K562 (cell line): ENCODE results near the gene LRRC7. TPM values are rescaled to one million over a fixed set of nuclear protein-coding genes. Genes with fewer than 3 reads are reported as not detected.

Source experiments
- ATAC-seq: fragments of 200-7000 bp; cut with Tn5 transposase; 3 replicates; pipeline ENCODE4 v1.9.1; 2020; ENCODE audit warnings: moderate library complexity
- BruUV-seq: library from RNA; stranded (reverse); fragments of 400-500 nt; replicated peaks from 2 replicates; lab custom pipeline; 2021; lab: Mats Ljungman, UMichigan
- CTCF ChIA-PET: fragments of 300-600 bp; formaldehyde crosslinking; extraction: SDS; loops from one replicate; lab custom pipeline; 2021; ENCODE audit warnings: low intra/inter-chr PET ratio; lab: Yijun Ruan, JAX
- POLR2A ChIA-PET: fragments of 300-600, 350-650 bp; sonication (Branson Sonifier 250); formaldehyde crosslinking; extraction: SDS; loops from one replicate; lab custom pipeline; 2021; ENCODE audit warnings: antibody characterized with exemption, inconsistent platforms; lab: Yijun Ruan, JAX
- DNase-seq, 4 experiments: peaks; one replicate each; pipeline versions ENCODE4 v3.0.0 to v3.0.0-alpha.2; 2011 to 2018; ENCODE audit warnings: low spot score in 3 of 4, mixed read lengths in 3 of 4; ENCODE audit errors: extremely low read depth in 1 of 4
- FAIRE-seq: peaks from 2 replicates; lab custom pipeline; 2011; peaks lifted over from hg19 to GRCh38; lab: Jason Lieb, UNC
- H2AFZ ChIP-seq: 2 replicates; pipeline ENCODE4 v1.6.0; 2011; ENCODE audit warnings: low read depth, low read length, control low read depth, inconsistent platforms
- H3K27ac ChIP-seq: fragments of 200-600 bp; 3 replicates; pipeline ENCODE4 v1.8.0; 2011; ENCODE audit warnings: low read depth, mild to moderate bottlenecking, control low read depth, inconsistent platforms, low read length, moderate library complexity, mixed read lengths; ENCODE audit errors: extremely low read depth
- H3K27me3 ChIP-seq, 2 experiments: fragments of 300-600 bp in 1 of 2; 2 replicates in 1 of 2; 3 replicates in 1 of 2; pipeline versions ENCODE4 v1.6.0 to v1.8.0; 2011; ENCODE audit warnings: inconsistent platforms in 2 of 2, low read length in 2 of 2, mild to moderate bottlenecking in 1 of 2, mixed read lengths in 1 of 2, moderate library complexity in 1 of 2; ENCODE audit not compliant: control insufficient read depth in 2 of 2, insufficient read depth in 2 of 2
- H3K36me3 ChIP-seq: fragments of 300-600 bp; 3 replicates; pipeline ENCODE4 v1.8.0; 2011; ENCODE audit warnings: mild to moderate bottlenecking, low read length, inconsistent platforms; ENCODE audit not compliant: control insufficient read depth, insufficient read depth
- H3K4me1 ChIP-seq, 2 experiments: fragments of 200-600 bp in 1 of 2; replicated peaks in 1 of 2; 2 replicates in 1 of 2; 3 replicates in 1 of 2; pipeline versions ENCODE4 v1.5.1 to v1.8.0; 2011; ENCODE audit warnings: inconsistent platforms in 2 of 2, low read length in 2 of 2, mild to moderate bottlenecking in 1 of 2, mixed read lengths in 1 of 2, moderate library complexity in 1 of 2; ENCODE audit not compliant: control insufficient read depth in 2 of 2, insufficient read depth in 2 of 2
- H3K4me2 ChIP-seq: 2 replicates; pipeline ENCODE4 v1.6.1; 2011; ENCODE audit warnings: low read length, control low read depth, inconsistent platforms, mixed read lengths; ENCODE audit not compliant: insufficient read depth
- H3K4me3 ChIP-seq: fragments of 200-600 bp; sonication (generic), shearing (Covaris generic); 2 replicates; pipeline ENCODE4 v1.5.1; 2016; ENCODE audit warnings: control low read depth, inconsistent platforms
- H3K79me2 ChIP-seq: fragments of 200-600 bp; 3 replicates; pipeline ENCODE4 v1.8.0; 2011; ENCODE audit warnings: low read length, inconsistent platforms; ENCODE audit not compliant: control insufficient read depth, insufficient read depth
- H3K9ac ChIP-seq, 2 experiments: 2 replicates each; pipeline versions ENCODE4 v1.6.0 to v1.6.1; 2011; ENCODE audit warnings: low read depth in 2 of 2, low read length in 2 of 2, control low read depth in 1 of 2, inconsistent platforms in 1 of 2, mild to moderate bottlenecking in 1 of 2, mixed read lengths in 1 of 2; ENCODE audit not compliant: insufficient read depth in 1 of 2
- H3K9me1 ChIP-seq: one replicate; pipeline ENCODE4 v1.6.0; 2011; ENCODE audit warnings: inconsistent platforms, mild to moderate bottlenecking, low read length, moderate library complexity; ENCODE audit not compliant: control insufficient read depth, insufficient read depth
- H3K9me3 ChIP-seq: replicated peaks from 2 replicates; pipeline ENCODE4 v1.5.1; 2011; ENCODE audit warnings: low read depth, low read length, inconsistent platforms; ENCODE audit not compliant: control insufficient read depth, insufficient read depth
- H4K20me1 ChIP-seq: replicated peaks from 2 replicates; pipeline ENCODE4 v1.6.1; 2011; ENCODE audit warnings: low read length, inconsistent platforms, mixed read lengths; ENCODE audit not compliant: control insufficient read depth, insufficient read depth
- BRD4 ChIP-seq: fragments of 200-600 bp; sonication (generic); IDR thresholded peaks from 2 replicates; pipeline ENCODE4 v1.6.1; 2017; ENCODE audit warnings: inconsistent platforms
- EWSR1 ChIP-seq: fragments of 450-650 bp; IDR thresholded peaks from 2 replicates; pipeline ENCODE4 v1.6.1; 2018; ENCODE audit warnings: borderline replicate concordance, mild to moderate bottlenecking, low read depth, moderate library complexity; ENCODE audit not compliant: partially characterized antibody
- FOXJ3 ChIP-seq: sonication (generic); formaldehyde crosslinking; IDR thresholded peaks from 2 replicates; pipeline ENCODE4 v1.4.0; 2020; ENCODE audit warnings: mild to moderate bottlenecking, missing genetic modification reagents
- GATA2 ChIP-seq: sonication (generic); formaldehyde crosslinking; IDR thresholded peaks from 2 replicates; pipeline ENCODE4 v1.4.0; 2020; ENCODE audit warnings: mild to moderate bottlenecking, missing genetic modification reagents
- GTF2E2 ChIP-seq: fragments of 200-800 bp; sonication (Bioruptor generic); IDR thresholded peaks from 2 replicates; pipeline ENCODE4 v1.6.1; 2016; ENCODE audit warnings: missing genetic modification characterization, missing compliant biosample characterization
- KDM5B ChIP-seq: fragments of 200-600 bp; sonication (generic); IDR thresholded peaks from 2 replicates; pipeline ENCODE4 v1.6.1; 2012; ENCODE audit warnings: low read depth, mild to moderate bottlenecking, moderate library complexity, low read length, control low read depth, inconsistent platforms; ENCODE audit not compliant: insufficient replicate concordance
- NFXL1 ChIP-seq: fragments of 450-650 bp; formaldehyde crosslinking; IDR thresholded peaks from 2 replicates; pipeline ENCODE4 v1.4.0; 2021; ENCODE audit warnings: mild to moderate bottlenecking
- PHB2 ChIP-seq: fragments of 450-650 bp; IDR thresholded peaks from 2 replicates; pipeline ENCODE4 v1.6.1; 2017; ENCODE audit warnings: low read depth
- SP2 ChIP-seq: IDR thresholded peaks from 2 replicates; pipeline ENCODE4 v1.6.1; 2011; ENCODE audit warnings: mild to moderate bottlenecking, low read depth, low read length, moderate library complexity; ENCODE audit not compliant: poor library complexity, severe bottlenecking; ENCODE audit errors: extremely low read depth
- SREBF1 ChIP-seq: fragments of 150-350 bp; IDR thresholded peaks from 2 replicates; pipeline ENCODE4 v1.6.1; 2014; ENCODE audit warnings: antibody characterized with exemption, low read depth, low read length, borderline replicate concordance
- STAT5B ChIP-seq: fragments of 250-450 bp; sonication (Bioruptor Pico); IDR thresholded peaks from 2 replicates; pipeline ENCODE4 v1.8.0; 2021; ENCODE audit warnings: mild to moderate bottlenecking, inconsistent platforms
- ZFPM2 ChIP-seq: fragments of 250-450 bp; sonication (Bioruptor Pico); IDR thresholded peaks from 2 replicates; pipeline ENCODE4 v1.5.1; 2022; ENCODE audit warnings: mild to moderate bottlenecking
- WGBS: fragments of 100-300 bp; shearing (Covaris generic); methylation state at CpG from one replicate; pipeline ENCODE4 v1.1.6; 2016; ENCODE audit warnings: low coverage, mixed read lengths; ENCODE audit not compliant: insufficient coverage; ENCODE audit errors: missing lambda C conversion rate; 5-methylcytosine and 5-hydroxymethylcytosine counted together
- in situ Hi-C: fragments of 300-500 bp; cut with MboI; formaldehyde crosslinking; loops from 4 replicates; pipeline ENCODE4 v1.15.0; 2018; ENCODE audit warnings: inconsistent platforms, mixed read lengths
- intact Hi-C: fragments of 100-400 bp; cut with micrococcal nuclease; formaldehyde crosslinking; loops from 2 replicates; pipeline ENCODE4 v1.14.2; 2022
- polyA plus RNA-seq, 8 experiments: library from polyadenylated mRNA; depleted of rRNA in 4 of 8; stranded (reverse) in 5 of 8; unstranded in 3 of 8; fragments of >200 nt; fragmentation: Nextera tagmentation in 2 of 8; fragmentation: Illumina TruSeq in 1 of 8; extraction: Ambion mirVana in 2 of 8; extraction: Trizol in 1 of 8; gene quantifications; 2 replicates each; pipeline versions ENCODE4 v1.2.1 to v1.2.3, GENCODE V29; 2011 to 2014; ENCODE audit warnings: inconsistent platforms in 1 of 8, missing spikeins in 1 of 8
- total RNA-seq, 7 experiments: library from RNA; depleted of rRNA in 6 of 7; stranded (reverse); fragments of >200 nt in 6 of 7; fragmentation: Illumina TruSeq in 2 of 7; extraction: Trizol in 2 of 7; gene quantifications; 2 replicates each; pipeline versions ENCODE4 v1.2.1 to v1.2.3, GENCODE V29; 2011 to 2021; ENCODE audit warnings: low replicate concordance in 1 of 7
- TF ChIP-seq, protein P1 (sequence below), 2 experiments: fragments of 250-450 bp in 1 of 2; fragments of 450-650 bp in 1 of 2; sonication (Bioruptor Pico) in 1 of 2; IDR thresholded peaks; 2 replicates each; pipeline versions ENCODE4 v1.6.1 to v1.8.0; 2016 to 2021; ENCODE audit warnings: mild to moderate bottlenecking in 2 of 2, moderate library complexity in 2 of 2, missing compliant biosample characterization in 1 of 2, missing genetic modification characterization in 1 of 2
- TF ChIP-seq, protein P2 (sequence below): sonication (generic); formaldehyde crosslinking; IDR thresholded peaks from 2 replicates; pipeline ENCODE4 v1.9.0; 2022; ENCODE audit warnings: mild to moderate bottlenecking, missing genetic modification reagents
- TF ChIP-seq, protein P3 (sequence below): fragments of 200-800 bp; sonication (Bioruptor generic); IDR thresholded peaks from 2 replicates; pipeline ENCODE4 v1.6.1; 2017; ENCODE audit warnings: missing genetic modification characterization, missing compliant biosample characterization

Gene LRRC7
- total and polyA plus RNA-seq, 9 of the 15 experiments (the other 6 are each of a cell fraction or from before 2014, with no cell fraction given), result 0.09 to 0.94 (median 0.49) TPM

- no peak for FAIRE-seq
- no peaks in the 10 kb centered on the region for H3K36me3 ChIP-seq
- no peaks in the 10 kb centered on the region for H3K9me3 ChIP-seq
- H3K4me3 ChIP-seq, result no peak overlapping the region
- WGBS, result 0% methylated on average over 1 of the region's 1 CpG
- BruUV-seq, result no TSS peak
- no peaks in the 10 kb centered on the region for H3K9me1 ChIP-seq
- H3K27ac ChIP-seq, result no peak overlapping the region
- H4K20me1 ChIP-seq, result no peaks in the 10 kb centered on the region
- H3K27me3 ChIP-seq, result no peaks in the 10 kb centered on the region
- no peaks in the 10 kb centered on the region; a peak in 1 of 5 replicates for H3K4me1 ChIP-seq
- no peak overlapping the region for H3K9ac ChIP-seq
- intact Hi-C loops (loop anchor here (10.0 kb wide), 1 partner anchor 184 kb away; no protein-coding TSS in a partner anchor), in situ Hi-C loops (no loop called here)
- H2AFZ ChIP-seq, result no peak overlapping the region
- ChIA-PET CTCF (no interaction called here), POLR2A (no interaction called here)
- H3K79me2 ChIP-seq, result no peaks in the 10 kb centered on the region
- DNase-seq, result no peak
- no peak overlapping the region for H3K4me2 ChIP-seq
- ATAC-seq, result no peak
- TF ChIP-seq GTF2E2 (tag) (no peak), SREBF1 (no peak), KDM5B (no peak), SP2 (no peak), NFXL1 (CRISPR knock-in tag) (no peak), FOXJ3 (CRISPR knock-in tag) (no peak), PHB2 (no peak), STAT5B (CRISPR knock-in tag) (no peak), ZFPM2 (no peak), GATA2 (CRISPR knock-in tag) (no peak), EWSR1 (no peak), BRD4 (no peak)
- TF ChIP-seq, protein P1, sequence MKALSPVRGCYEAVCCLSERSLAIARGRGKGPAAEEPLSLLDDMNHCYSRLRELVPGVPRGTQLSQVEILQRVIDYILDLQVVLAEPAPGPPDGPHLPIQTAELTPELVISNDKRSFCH (CRISPR knock-in tag; IDR thresholded peaks at IDR 0.05), result no peak
- TF ChIP-seq, protein P1 (tag; IDR thresholded peaks at IDR 0.05), result no peak
- TF ChIP-seq, protein P2, sequence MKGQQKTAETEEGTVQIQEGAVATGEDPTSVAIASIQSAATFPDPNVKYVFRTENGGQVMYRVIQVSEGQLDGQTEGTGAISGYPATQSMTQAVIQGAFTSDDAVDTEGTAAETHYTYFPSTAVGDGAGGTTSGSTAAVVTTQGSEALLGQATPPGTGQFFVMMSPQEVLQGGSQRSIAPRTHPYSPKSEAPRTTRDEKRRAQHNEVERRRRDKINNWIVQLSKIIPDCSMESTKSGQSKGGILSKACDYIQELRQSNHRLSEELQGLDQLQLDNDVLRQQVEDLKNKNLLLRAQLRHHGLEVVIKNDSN (CRISPR knock-in tag), result no peak
- TF ChIP-seq, protein P3, sequence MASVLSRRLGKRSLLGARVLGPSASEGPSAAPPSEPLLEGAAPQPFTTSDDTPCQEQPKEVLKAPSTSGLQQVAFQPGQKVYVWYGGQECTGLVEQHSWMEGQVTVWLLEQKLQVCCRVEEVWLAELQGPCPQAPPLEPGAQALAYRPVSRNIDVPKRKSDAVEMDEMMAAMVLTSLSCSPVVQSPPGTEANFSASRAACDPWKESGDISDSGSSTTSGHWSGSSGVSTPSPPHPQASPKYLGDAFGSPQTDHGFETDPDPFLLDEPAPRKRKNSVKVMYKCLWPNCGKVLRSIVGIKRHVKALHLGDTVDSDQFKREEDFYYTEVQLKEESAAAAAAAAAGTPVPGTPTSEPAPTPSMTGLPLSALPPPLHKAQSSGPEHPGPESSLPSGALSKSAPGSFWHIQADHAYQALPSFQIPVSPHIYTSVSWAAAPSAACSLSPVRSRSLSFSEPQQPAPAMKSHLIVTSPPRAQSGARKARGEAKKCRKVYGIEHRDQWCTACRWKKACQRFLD (CRISPR knock-in tag), result no peak
Measured at GRCh38 chr1:69638673-69639072, 71.0 kb downstream of the LRRC7 start.
